HepG2 (cell line): Measurements from ENCODE around the gene LONP1. TPM values are rescaled to one million over a fixed set of nuclear protein-coding genes. Genes with fewer than 3 reads are reported as not detected.

Source experiments
- ATAC-seq: fragments of 200-7000 bp; cut with Tn5 transposase; 3 replicates; pipeline ENCODE4 v1.9.1; 2020; ENCODE audit warnings: mild to moderate bottlenecking, moderate library complexity
- BruUV-seq: library from RNA; stranded (reverse); fragments of 400-500 nt; replicated peaks from 2 replicates; lab custom pipeline; 2021; lab: Mats Ljungman, UMichigan
- CTCF ChIA-PET: fragments of 300-600 bp; formaldehyde crosslinking; extraction: SDS; loops from one replicate; lab custom pipeline; 2021; ENCODE audit warnings: low total read pairs, inconsistent platforms, low intra/inter-chr PET ratio; lab: Yijun Ruan, JAX
- POLR2A ChIA-PET: fragments of 350-600 bp; sonication (Branson Sonifier 250); formaldehyde crosslinking; loops from one replicate; lab custom pipeline; 2020; ENCODE audit warnings: antibody characterized with exemption, inconsistent platforms; lab: Yijun Ruan, JAX
- DNase-seq: peaks from one replicate; pipeline ENCODE4 v3.0.0-alpha.2; 2015; ENCODE audit warnings: low spot score
- FAIRE-seq: peaks from 3 replicates; lab custom pipeline; 2011; peaks lifted over from hg19 to GRCh38; lab: Jason Lieb, UNC
- H2AFZ ChIP-seq: one replicate; pipeline ENCODE4 v1.6.1; 2011; ENCODE audit warnings: low read length, inconsistent platforms
- H3K27ac ChIP-seq: fragments of 300-600 bp; 3 replicates; pipeline ENCODE4 v1.8.0; 2011; ENCODE audit warnings: mixed run types, mild to moderate bottlenecking, mixed read lengths, low read length, inconsistent platforms; ENCODE audit not compliant: insufficient read depth; ENCODE audit errors: extremely low read length
- H3K27me3 ChIP-seq, 2 experiments: fragments of 200-600 bp in 1 of 2; 2 replicates in 1 of 2; 3 replicates in 1 of 2; pipeline versions ENCODE4 v1.6.0 to v1.8.0; 2011; ENCODE audit warnings: low read length in 2 of 2, mild to moderate bottlenecking in 2 of 2, moderate library complexity in 2 of 2, inconsistent platforms in 1 of 2; ENCODE audit not compliant: insufficient read depth in 2 of 2, control insufficient read depth in 1 of 2
- H3K36me3 ChIP-seq, 2 experiments: fragments of 200-600 bp in 1 of 2; replicated peaks in 1 of 2; 2 replicates in 1 of 2; 3 replicates in 1 of 2; pipeline versions ENCODE4 v1.5.1 to v1.8.0; 2011; ENCODE audit warnings: low read length in 2 of 2, inconsistent platforms in 1 of 2; ENCODE audit not compliant: insufficient read depth in 2 of 2, control insufficient read depth in 1 of 2
- H3K4me1 ChIP-seq: 2 replicates; pipeline ENCODE4 v1.5.1; 2012; ENCODE audit warnings: low read length, inconsistent platforms; ENCODE audit not compliant: insufficient read depth
- H3K4me2 ChIP-seq: 2 replicates; pipeline ENCODE4 v1.6.0; 2011; ENCODE audit warnings: low read depth, low read length, inconsistent platforms
- H3K4me3 ChIP-seq, 3 experiments: fragments of 200-600 bp in 1 of 3; sonication (generic), shearing (Covaris generic) in 1 of 3; replicated peaks in 1 of 3; 2 replicates each; pipeline ENCODE4 v1.5.1; 2011 to 2016; ENCODE audit warnings: low read length in 3 of 3, inconsistent platforms in 2 of 3, low read depth in 2 of 3, mild to moderate bottlenecking in 2 of 3, control low read depth in 1 of 3, mixed read lengths in 1 of 3; ENCODE audit not compliant: insufficient read depth in 1 of 3
- H3K79me2 ChIP-seq: one replicate; pipeline ENCODE4 v1.6.1; 2011; ENCODE audit warnings: low read length, inconsistent platforms; ENCODE audit not compliant: insufficient read depth
- H3K9ac ChIP-seq: 2 replicates; pipeline ENCODE4 v1.6.0; 2011; ENCODE audit warnings: mild to moderate bottlenecking, low read depth, low read length, inconsistent platforms; ENCODE audit not compliant: insufficient read depth
- H3K9me3 ChIP-seq: 2 replicates; pipeline ENCODE4 v1.5.1; 2012; ENCODE audit warnings: mild to moderate bottlenecking, low read length
- H4K20me1 ChIP-seq: 2 replicates; pipeline ENCODE4 v1.6.0; 2011; ENCODE audit warnings: inconsistent platforms, mild to moderate bottlenecking, low read length, moderate library complexity; ENCODE audit not compliant: insufficient read depth
- AGO2 ChIP-seq: fragments of 200-400 bp; formaldehyde crosslinking; optimal IDR thresholded peaks from 2 replicates; pipeline ENCODE3; 2017; ENCODE audit warnings: mild to moderate bottlenecking, low read depth, low read length, moderate library complexity
- CEBPG ChIP-seq: IDR thresholded peaks from 2 replicates; pipeline ENCODE4 v1.6.1; 2016
- HMG20A ChIP-seq: IDR thresholded peaks from 2 replicates; pipeline ENCODE4 v1.6.1; 2016; ENCODE audit warnings: borderline replicate concordance
- KDM4B ChIP-seq: sonication (generic); formaldehyde crosslinking; IDR thresholded peaks from 2 replicates; pipeline ENCODE4 v1.4.0; 2020; ENCODE audit warnings: missing genetic modification reagents
- MBNL3 ChIP-seq: fragments of 250-450 bp; sonication (Bioruptor Pico); conservative IDR thresholded peaks from 2 replicates; pipeline ENCODE4 v1.8.0; 2022; ENCODE audit warnings: mild to moderate bottlenecking, inconsistent platforms
- NAIF1 ChIP-seq: sonication (generic); formaldehyde crosslinking; IDR thresholded peaks from 2 replicates; pipeline ENCODE4 v1.5.0; 2020; ENCODE audit warnings: mild to moderate bottlenecking, missing genetic modification reagents, borderline replicate concordance
- RCOR2 ChIP-seq: IDR thresholded peaks from 2 replicates; pipeline ENCODE4 v1.6.1; 2016; ENCODE audit warnings: missing biosample characterization, missing genetic modification reagents
- REL ChIP-seq: sonication (generic); formaldehyde crosslinking; conservative IDR thresholded peaks from 2 replicates; pipeline ENCODE4 v1.8.0; 2022; ENCODE audit warnings: mild to moderate bottlenecking, missing genetic modification reagents, moderate library complexity
- STAG1 ChIP-seq: sonication (generic); formaldehyde crosslinking; IDR thresholded peaks from 2 replicates; pipeline ENCODE4 v1.4.0; 2020; ENCODE audit warnings: missing genetic modification reagents
- XBP1 ChIP-seq: sonication (generic); formaldehyde crosslinking; IDR thresholded peaks from 2 replicates; pipeline ENCODE4 v1.5.0; 2020; ENCODE audit warnings: missing genetic modification reagents
- ZNF326 ChIP-seq: sonication (generic); formaldehyde crosslinking; IDR thresholded peaks from 2 replicates; pipeline ENCODE4 v1.4.0; 2020; ENCODE audit warnings: missing genetic modification reagents, borderline replicate concordance
- ZNF34 ChIP-seq: sonication (generic); formaldehyde crosslinking; IDR thresholded peaks from 2 replicates; pipeline ENCODE4 v1.4.0; 2020; ENCODE audit warnings: mild to moderate bottlenecking, missing genetic modification reagents, borderline replicate concordance
- WGBS: methylation state at CpG from one replicate; pipeline ENCODE4 v1.1.6; 2017; ENCODE audit warnings: low lambda C conversion rate; 5-methylcytosine and 5-hydroxymethylcytosine counted together
- in situ Hi-C: cut with HindIII; loops from 2 replicates; pipeline ENCODE4 v1.10.0; 2017; ENCODE audit warnings: low pct_unique_long_range_greater_than_20kb; ENCODE audit not compliant: extremely low pct_ligation_motif_present
- intact Hi-C: fragments of 100-400 bp; cut with micrococcal nuclease; formaldehyde crosslinking; loops from one replicate; pipeline ENCODE4 v1.10.0; 2022; ENCODE audit not compliant: unreplicated experiment
- polyA plus RNA-seq, 8 experiments: library from polyadenylated mRNA; depleted of rRNA in 3 of 8; stranded (reverse) in 7 of 8; unstranded in 1 of 8; fragments of >200 nt; fragmentation: Illumina TruSeq in 4 of 8; extraction: Trizol in 4 of 8; gene quantifications; 2 replicates each; pipeline versions ENCODE4 v1.2.1 to v1.2.3, GENCODE V29; 2011 to 2016; ENCODE audit warnings: low read depth in 4 of 8, missing spikeins in 1 of 8, mixed read lengths in 1 of 8; ENCODE audit not compliant: insufficient read depth in 1 of 8
- total RNA-seq, 5 experiments: library from RNA; depleted of rRNA; stranded (reverse); fragments of >200 nt; fragmentation: Illumina TruSeq; extraction: Trizol; gene quantifications; 2 replicates each; pipeline ENCODE4 v1.2.3, GENCODE V29; 2016; ENCODE audit warnings: low read depth in 1 of 5
- TF ChIP-seq, protein P1 (sequence below): sonication (generic); formaldehyde crosslinking; conservative IDR thresholded peaks from 2 replicates; pipeline ENCODE4 v1.4.0; 2020; ENCODE audit warnings: missing genetic modification reagents

The LONP1 gene
- total and polyA plus RNA-seq, 2 of the 13 experiments (the other 11 are each of a cell fraction or from before 2014, with no cell fraction given), result 59.5 to 76.8 TPM

DNA sequence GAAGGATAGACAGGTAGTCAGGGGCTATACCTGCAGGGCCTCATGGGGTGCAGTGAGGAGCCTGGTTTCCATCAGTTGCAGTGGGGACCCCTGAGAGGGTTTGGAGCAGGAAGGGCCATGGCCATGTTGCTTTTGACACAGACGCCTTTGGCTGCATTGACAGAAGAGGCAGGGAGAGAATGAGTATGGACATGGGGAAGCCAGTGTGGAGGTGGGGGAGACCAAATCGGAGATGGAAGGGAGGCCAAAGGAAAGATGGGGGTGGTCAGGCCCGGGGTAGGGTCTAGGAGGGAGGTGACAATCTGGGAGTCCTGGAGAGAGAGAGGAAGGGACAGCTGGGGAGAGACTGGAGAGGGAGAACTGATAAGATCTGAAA lies 37.9 kb downstream of the LONP1 start:
- POLR2A ChIA-PET, result interaction anchor here (1.8 kb wide), 1 partner anchor 59 kb away, joined by 5 read pairs; the partner anchor contains the start of genes SAFB and SAFB2
- WGBS, result 20% methylated on average over 3 of the region's 3 CpGs
- in situ Hi-C loops, result no loop called here

More for the DNA sequence above, 37.9 kb downstream of the LONP1 start:
- no peak for TF ChIP-seq XBP1 (CRISPR knock-in tag)
- no peak for TF ChIP-seq CEBPG (CRISPR knock-in tag)
- TF ChIP-seq ZNF326 (CRISPR knock-in tag), result no peak
- TF ChIP-seq STAG1 (CRISPR knock-in tag), result no peak
- no peak for TF ChIP-seq REL (CRISPR knock-in tag)
- no peak for TF ChIP-seq AGO2
- no peak for TF ChIP-seq KDM4B (CRISPR knock-in tag)
- no peak for TF ChIP-seq RCOR2 (CRISPR knock-in tag)
- no peak for TF ChIP-seq MBNL3 (CRISPR knock-in tag)
- TF ChIP-seq NAIF1 (CRISPR knock-in tag), result no peak
- no peak for TF ChIP-seq ZNF34 (CRISPR knock-in tag)
- TF ChIP-seq, protein P1, sequence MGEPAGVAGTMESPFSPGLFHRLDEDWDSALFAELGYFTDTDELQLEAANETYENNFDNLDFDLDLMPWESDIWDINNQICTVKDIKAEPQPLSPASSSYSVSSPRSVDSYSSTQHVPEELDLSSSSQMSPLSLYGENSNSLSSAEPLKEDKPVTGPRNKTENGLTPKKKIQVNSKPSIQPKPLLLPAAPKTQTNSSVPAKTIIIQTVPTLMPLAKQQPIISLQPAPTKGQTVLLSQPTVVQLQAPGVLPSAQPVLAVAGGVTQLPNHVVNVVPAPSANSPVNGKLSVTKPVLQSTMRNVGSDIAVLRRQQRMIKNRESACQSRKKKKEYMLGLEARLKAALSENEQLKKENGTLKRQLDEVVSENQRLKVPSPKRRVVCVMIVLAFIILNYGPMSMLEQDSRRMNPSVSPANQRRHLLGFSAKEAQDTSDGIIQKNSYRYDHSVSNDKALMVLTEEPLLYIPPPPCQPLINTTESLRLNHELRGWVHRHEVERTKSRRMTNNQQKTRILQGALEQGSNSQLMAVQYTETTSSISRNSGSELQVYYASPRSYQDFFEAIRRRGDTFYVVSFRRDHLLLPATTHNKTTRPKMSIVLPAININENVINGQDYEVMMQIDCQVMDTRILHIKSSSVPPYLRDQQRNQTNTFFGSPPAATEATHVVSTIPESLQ (CRISPR knock-in tag), result no peak
- no peak for TF ChIP-seq HMG20A
- Histone ChIP-seq H3K36me3 (no peaks in the 10 kb centered on the region), H3K4me3 (no peak overlapping the region), H4K20me1 (no peaks in the 10 kb centered on the region), H3K9me3 (no peaks in the 10 kb centered on the region), H2AFZ (no peak overlapping the region), H3K79me2 (peaks cover 7% of the 10 kb centered on the region), H3K27me3 (no peaks in the 10 kb centered on the region; a peak in 1 of 5 replicates), H3K4me2 (no peak overlapping the region), H3K4me1 (peaks cover 35% of the 10 kb centered on the region), H3K27ac (no peak overlapping the region), H3K9ac (no peak overlapping the region)
- intact Hi-C loops, result no loop called here
- DNase-seq (no peak), FAIRE-seq (no peak), ATAC-seq (no peak)
- CTCF ChIA-PET, result no interaction called here
- BruUV-seq, result no TSS peak
